Measurements from ENCODE around the gene TIMM10B. TPM values are rescaled to one million over a fixed set of nuclear protein-coding genes. Genes with fewer than 3 reads are reported as not detected.

TIMM10B gene
- total and polyA plus RNA-seq, 9 of the 15 experiments (the other 6 are each of a cell fraction or from before 2014, with no cell fraction given): 43.2 to 163 (median 57.0) TPM

DNA sequence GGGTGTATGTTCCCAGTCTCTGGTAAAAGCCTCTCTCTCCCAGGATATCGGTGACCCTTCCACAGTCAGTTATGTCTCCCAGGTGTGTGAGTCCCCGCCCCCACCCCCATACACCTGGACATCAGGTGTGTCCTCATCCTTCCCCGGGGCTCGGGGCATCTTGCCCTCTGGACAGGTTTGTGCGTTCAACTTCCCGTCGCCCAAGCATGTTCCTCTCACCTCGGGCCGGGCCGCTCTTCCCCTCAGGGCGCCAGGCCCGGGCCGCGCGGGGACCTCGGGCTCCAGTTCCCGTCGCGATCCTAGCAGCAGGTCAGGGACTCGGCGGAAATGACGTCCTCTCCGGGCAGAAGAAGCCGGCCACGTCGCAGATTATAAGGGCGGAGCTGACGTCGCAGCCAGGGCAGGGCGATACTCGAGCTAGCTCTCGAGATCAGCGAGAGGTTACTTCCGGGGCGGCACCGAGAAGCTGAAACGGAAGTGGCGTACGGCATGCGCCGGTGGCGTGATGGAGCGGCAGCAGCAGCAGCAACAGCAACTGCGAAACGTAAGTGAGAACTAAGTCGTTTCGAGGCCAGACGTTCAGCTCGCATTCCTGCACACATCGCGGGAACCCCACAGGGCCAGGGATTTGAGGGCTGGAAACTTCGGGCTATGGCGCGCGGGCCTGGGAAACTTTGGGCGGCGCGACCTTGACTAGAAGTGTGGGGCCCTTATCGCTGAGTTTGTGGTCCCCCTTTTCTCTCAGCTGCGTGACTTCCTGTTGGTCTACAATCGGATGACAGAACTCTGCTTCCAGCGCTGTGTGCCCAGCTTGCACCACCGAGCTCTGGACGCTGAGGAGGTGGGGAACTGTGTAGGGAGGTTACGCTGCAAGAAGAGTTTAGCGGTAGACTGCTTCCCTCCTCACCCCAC is at the start of gene TIMM10B, which contains the start of gene ARFIP2 (continued):
- no peak; a peak in 1 of 4 replicates for TF ChIP-seq RCOR1 (IDR thresholded peaks at IDR 0.05; ENCODE audit: borderline replicate concordance in 1 of 2, low read depth in 2 of 2, low read length in 2 of 2)
- TF ChIP-seq, protein P1, sequence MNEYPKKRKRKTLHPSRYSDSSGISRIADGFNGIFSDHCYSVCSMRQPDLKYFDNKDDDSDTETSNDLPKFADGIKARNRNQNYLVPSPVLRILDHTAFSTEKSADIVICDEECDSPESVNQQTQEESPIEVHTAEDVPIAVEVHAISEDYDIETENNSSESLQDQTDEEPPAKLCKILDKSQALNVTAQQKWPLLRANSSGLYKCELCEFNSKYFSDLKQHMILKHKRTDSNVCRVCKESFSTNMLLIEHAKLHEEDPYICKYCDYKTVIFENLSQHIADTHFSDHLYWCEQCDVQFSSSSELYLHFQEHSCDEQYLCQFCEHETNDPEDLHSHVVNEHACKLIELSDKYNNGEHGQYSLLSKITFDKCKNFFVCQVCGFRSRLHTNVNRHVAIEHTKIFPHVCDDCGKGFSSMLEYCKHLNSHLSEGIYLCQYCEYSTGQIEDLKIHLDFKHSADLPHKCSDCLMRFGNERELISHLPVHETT (CRISPR knock-in tag; conservative IDR thresholded peaks at IDR 0.05 in 1 of 2, IDR thresholded peaks at IDR 0.05 in 1 of 2): peak in 1 of 2 experiments; percentile 61; a peak in 1 of 4 replicates
- TF ChIP-seq ZNF316 (IDR thresholded peaks at IDR 0.05): no peak
- no peak for TF ChIP-seq ZNF384 (IDR thresholded peaks at IDR 0.05; ENCODE audit: low read depth, low read length)
- TF ChIP-seq TAF15 (IDR thresholded peaks at IDR 0.05; ENCODE audit: low read depth, low read length): no peak
- TF ChIP-seq NCOA1 (IDR thresholded peaks at IDR 0.05; ENCODE audit: low read depth): peak; percentile 10; the same call in 1 of the 2 replicates
- TF ChIP-seq, protein P2, sequence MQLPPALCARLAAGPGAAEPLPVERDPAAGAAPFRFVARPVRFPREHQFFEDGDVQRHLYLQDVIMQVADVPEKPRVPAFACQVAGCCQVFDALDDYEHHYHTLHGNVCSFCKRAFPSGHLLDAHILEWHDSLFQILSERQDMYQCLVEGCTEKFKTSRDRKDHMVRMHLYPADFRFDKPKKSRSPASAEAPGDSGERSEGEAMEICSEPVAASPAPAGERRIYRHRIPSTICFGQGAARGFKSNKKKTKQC (CRISPR knock-in tag; IDR thresholded peaks at IDR 0.05): peak; percentile 62
- TF ChIP-seq, protein P3, sequence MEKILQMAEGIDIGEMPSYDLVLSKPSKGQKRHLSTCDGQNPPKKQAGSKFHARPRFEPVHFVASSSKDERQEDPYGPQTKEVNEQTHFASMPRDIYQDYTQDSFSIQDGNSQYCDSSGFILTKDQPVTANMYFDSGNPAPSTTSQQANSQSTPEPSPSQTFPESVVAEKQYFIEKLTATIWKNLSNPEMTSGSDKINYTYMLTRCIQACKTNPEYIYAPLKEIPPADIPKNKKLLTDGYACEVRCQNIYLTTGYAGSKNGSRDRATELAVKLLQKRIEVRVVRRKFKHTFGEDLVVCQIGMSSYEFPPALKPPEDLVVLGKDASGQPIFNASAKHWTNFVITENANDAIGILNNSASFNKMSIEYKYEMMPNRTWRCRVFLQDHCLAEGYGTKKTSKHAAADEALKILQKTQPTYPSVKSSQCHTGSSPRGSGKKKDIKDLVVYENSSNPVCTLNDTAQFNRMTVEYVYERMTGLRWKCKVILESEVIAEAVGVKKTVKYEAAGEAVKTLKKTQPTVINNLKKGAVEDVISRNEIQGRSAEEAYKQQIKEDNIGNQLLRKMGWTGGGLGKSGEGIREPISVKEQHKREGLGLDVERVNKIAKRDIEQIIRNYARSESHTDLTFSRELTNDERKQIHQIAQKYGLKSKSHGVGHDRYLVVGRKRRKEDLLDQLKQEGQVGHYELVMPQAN (IDR thresholded peaks at IDR 0.05; ENCODE audit: borderline replicate concordance): peak; percentile 81
- TF ChIP-seq, protein P4, sequence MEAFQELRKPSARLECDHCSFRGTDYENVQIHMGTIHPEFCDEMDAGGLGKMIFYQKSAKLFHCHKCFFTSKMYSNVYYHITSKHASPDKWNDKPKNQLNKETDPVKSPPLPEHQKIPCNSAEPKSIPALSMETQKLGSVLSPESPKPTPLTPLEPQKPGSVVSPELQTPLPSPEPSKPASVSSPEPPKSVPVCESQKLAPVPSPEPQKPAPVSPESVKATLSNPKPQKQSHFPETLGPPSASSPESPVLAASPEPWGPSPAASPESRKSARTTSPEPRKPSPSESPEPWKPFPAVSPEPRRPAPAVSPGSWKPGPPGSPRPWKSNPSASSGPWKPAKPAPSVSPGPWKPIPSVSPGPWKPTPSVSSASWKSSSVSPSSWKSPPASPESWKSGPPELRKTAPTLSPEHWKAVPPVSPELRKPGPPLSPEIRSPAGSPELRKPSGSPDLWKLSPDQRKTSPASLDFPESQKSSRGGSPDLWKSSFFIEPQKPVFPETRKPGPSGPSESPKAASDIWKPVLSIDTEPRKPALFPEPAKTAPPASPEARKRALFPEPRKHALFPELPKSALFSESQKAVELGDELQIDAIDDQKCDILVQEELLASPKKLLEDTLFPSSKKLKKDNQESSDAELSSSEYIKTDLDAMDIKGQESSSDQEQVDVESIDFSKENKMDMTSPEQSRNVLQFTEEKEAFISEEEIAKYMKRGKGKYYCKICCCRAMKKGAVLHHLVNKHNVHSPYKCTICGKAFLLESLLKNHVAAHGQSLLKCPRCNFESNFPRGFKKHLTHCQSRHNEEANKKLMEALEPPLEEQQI (IDR thresholded peaks at IDR 0.05): no peak
- TF ChIP-seq, protein P5, sequence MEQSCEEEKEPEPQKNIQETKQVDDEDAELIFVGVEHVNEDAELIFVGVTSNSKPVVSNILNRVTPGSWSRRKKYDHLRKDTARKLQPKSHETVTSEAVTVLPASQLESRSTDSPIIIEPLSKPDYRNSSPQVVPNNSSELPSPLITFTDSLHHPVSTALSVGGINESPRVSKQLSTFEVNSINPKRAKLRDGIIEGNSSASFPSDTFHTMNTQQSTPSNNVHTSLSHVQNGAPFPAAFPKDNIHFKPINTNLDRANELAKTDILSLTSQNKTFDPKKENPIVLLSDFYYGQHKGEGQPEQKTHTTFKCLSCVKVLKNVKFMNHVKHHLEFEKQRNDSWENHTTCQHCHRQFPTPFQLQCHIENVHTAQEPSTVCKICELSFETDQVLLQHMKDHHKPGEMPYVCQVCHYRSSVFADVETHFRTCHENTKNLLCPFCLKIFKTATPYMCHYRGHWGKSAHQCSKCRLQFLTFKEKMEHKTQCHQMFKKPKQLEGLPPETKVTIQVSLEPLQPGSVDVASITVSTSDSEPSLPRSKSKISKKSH (CRISPR knock-in tag; IDR thresholded peaks at IDR 0.05): no peak
- TF ChIP-seq, protein P6, sequence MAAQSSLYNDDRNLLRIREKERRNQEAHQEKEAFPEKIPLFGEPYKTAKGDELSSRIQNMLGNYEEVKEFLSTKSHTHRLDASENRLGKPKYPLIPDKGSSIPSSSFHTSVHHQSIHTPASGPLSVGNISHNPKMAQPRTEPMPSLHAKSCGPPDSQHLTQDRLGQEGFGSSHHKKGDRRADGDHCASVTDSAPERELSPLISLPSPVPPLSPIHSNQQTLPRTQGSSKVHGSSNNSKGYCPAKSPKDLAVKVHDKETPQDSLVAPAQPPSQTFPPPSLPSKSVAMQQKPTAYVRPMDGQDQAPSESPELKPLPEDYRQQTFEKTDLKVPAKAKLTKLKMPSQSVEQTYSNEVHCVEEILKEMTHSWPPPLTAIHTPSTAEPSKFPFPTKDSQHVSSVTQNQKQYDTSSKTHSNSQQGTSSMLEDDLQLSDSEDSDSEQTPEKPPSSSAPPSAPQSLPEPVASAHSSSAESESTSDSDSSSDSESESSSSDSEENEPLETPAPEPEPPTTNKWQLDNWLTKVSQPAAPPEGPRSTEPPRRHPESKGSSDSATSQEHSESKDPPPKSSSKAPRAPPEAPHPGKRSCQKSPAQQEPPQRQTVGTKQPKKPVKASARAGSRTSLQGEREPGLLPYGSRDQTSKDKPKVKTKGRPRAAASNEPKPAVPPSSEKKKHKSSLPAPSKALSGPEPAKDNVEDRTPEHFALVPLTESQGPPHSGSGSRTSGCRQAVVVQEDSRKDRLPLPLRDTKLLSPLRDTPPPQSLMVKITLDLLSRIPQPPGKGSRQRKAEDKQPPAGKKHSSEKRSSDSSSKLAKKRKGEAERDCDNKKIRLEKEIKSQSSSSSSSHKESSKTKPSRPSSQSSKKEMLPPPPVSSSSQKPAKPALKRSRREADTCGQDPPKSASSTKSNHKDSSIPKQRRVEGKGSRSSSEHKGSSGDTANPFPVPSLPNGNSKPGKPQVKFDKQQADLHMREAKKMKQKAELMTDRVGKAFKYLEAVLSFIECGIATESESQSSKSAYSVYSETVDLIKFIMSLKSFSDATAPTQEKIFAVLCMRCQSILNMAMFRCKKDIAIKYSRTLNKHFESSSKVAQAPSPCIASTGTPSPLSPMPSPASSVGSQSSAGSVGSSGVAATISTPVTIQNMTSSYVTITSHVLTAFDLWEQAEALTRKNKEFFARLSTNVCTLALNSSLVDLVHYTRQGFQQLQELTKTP (IDR thresholded peaks at IDR 0.05; ENCODE audit: low read depth in 1 of 2, partially characterized antibody in 2 of 2): no peak
- TF ChIP-seq SMAD2 (IDR thresholded peaks at IDR 0.05; ENCODE audit: low read depth, low read length): no peak
- no peak for TF ChIP-seq PHTF2 (CRISPR knock-in tag; IDR thresholded peaks at IDR 0.05)
